NCI-H2196 treated with DMSO at 0.1 percent for 48 hours (cell line): ENCODE data around the gene TRAF3IP1.

ENCODE experiments used
- DNase-seq: peaks from one replicate; lab custom pipeline; 2025; ENCODE audit not compliant: unreplicated experiment; lab: John Stamatoyannopoulos, UW

TRAF3IP1 gene

DNA sequence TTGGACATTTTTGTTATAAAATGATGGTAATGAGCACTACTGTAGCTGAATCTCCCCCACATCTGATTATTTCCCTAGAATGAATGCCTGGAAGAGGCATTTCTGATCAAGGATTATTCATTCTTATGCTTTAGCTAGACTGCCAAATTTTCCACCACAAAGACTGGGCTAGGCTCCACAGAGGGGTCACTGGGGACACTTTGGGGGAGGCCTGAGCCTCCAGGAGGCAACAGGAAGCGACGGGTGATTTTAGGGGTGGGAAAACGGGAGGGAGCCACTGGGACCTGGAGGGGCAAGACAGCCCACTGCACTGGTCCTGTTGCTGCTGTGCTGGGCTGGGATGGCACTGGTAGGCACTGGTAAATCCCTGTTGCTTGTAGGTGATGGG is 104.0 kb downstream of the TRAF3IP1 start:
- no peak for DNase-seq

DNA sequence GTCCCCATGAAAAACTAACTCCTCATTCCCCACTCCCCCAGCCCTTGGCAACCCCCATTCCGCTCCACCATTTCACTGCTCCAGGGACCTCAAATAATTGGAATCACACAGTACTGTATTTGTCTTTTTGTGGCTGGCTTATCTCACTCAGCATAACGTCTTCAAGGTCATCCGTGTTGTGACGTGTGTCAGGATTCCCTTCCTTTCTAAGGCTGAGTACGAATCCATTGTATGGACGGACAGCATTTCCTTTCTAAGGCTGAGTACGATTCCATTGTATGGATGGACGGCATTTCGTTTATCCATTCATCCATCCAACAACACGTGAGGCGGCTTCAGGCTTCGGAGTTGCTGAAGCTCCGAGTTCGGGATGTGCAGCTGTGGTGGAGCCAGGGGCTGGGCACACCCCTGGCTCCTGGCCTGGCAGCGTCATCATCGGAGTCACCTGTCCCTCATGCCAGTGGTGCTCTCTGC is 105.2 kb downstream of the TRAF3IP1 start:
- DNase-seq = no peak

DNA sequence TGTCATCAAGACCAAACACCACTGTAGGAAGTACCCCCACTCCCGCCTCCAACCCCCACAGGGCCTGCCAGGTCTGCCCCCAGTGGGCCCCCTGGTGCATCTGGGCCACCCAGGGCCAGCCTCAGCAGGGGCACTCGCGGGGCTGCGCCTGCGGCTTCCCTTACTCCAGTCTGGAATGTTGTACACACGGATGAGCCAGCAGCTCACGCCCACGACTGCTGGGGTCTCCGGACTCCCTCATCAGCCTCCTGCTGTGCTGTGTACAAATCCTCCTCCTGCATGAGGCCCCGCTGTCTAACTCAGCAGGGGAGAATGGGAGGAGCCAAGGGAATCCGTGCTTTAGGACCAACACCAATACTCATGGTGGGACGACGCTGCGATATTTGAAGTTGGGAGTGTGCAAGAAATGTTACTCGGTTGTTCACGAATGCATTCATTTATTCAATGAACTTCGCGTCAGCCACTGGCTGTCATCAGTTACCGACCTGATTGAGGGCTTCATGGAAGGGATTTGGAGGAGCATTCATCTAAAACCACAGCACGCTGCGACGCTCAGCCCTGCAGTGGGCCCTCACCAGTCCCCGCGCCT is 105.8 kb downstream of the TRAF3IP1 start:
- no peak for DNase-seq

DNA sequence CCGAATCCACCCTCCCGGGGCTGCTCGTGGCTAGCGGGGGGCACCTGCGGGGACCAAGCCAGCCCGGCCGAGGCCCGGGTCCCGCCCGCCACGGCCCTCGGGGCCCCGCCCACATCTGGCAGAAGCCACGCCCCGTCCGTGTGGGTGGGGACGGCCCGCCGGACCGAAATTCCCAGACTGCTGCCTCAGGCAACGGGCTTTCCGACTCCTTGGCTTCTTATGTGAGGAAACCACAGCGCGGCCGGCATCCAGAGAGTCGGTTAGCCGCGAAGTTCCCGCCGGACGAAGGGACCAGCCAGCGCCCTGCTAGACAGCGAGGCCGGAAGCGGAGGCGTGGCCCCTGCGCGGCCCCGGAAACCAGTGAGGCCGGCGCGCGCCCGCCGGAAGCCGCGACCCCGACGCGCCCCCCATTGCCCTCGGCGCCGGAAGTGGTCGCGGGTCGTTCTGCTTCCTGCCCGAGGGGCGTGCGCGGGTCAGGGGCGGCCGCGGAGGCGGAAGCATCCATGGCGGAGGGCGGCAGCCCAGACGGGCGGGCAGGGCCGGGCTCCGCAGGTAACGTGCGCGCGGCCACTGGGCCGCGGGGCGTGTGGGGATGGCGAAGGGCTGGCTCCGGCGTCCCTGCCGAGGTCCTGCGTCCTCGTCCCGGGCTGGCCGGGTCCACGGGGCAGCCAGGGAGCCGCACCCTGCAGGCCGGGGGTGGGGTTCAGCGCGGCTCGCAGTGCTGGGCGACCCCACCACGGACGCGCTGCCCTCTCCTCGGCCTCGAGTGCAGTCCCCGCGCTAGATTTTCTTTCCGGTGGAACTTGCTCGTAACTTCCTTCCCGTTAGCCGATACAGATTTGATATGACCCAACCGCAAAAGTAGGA is 106.5 kb downstream of the TRAF3IP1 start, which contains the start of gene ASB1:
Gene ASB1, plus strand, starts transcription at position 360 of the 867 bp plus-strand sequence. Its CDS starts 144 bp downstream, at position 504.
- DNase-seq = peak; percentile 55

DNA sequence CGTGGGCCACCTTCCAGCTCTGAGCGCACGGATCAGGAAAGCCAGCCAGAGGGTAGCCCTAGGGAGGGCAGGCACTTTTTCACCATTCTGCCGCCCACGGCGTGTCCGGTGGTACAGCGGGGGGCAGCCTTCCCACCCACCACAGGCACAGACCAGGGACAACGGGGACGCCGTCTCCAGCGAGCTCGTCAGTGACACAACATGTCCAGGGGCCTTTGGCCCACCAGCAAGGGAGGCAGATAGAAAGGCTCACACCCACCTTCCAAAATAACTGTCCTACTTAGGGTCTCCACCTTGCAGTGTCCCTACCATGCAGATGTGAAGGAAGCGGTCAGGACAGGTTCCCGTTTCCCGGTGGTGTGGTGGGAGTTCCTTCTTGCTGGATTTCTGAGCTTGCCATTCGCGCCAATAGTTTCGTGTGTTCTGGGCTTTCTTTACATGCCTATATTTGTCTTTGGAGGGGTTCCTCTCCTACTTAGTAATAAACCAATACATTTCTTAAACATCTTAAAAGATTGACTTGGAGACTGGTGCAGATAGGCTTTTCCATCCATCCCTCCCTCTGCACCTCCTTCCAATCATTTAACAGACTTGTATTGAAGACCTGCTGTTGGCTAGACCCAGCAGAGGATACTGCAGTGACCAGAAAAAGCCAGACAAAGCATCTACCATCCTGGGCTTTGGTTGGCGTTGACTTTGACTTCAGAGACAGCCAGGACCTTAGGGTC is 107.3 kb downstream of the TRAF3IP1 start:
- DNase-seq = no peak

DNA sequence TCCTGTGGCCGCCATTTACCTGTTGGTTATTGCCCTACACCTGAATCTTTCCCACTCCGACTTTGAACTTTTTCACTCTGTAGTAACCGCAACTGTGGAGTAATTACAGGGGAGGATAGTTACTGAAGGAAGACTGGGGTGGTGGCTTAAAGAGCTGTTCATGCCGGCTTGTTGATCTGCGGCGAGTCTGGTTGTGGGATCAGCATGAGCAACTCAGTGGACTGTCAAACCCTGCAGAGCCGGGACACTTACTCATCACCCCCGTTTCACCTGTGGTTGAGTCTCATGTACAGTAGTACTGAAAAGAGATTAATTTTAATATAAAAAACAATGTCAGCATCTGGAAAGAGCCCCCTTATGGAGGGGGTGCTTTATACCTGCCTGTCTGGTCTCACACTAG is 108.5 kb downstream of the TRAF3IP1 start:
- DNase-seq = no peak

DNA sequence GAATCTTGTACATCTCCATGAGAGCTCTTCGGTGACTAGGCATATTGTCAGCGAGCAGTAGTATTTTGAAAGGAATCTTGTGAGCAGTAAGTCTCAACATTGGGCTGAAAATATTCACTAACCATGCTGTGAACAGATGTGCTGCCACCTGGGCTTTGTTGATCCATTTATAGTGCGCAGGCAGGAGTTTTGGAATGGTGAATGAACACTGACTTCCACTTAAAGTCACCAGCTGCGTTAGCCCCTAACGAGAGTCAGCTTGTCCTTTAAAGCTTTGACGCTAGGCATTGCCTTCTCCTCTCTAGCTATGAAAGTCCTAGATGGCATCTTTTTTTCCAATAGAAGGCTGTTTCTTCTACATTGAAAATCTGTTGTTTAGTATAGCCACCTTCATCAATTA is 110.5 kb downstream of the TRAF3IP1 start:
- no peak for DNase-seq

DNA sequence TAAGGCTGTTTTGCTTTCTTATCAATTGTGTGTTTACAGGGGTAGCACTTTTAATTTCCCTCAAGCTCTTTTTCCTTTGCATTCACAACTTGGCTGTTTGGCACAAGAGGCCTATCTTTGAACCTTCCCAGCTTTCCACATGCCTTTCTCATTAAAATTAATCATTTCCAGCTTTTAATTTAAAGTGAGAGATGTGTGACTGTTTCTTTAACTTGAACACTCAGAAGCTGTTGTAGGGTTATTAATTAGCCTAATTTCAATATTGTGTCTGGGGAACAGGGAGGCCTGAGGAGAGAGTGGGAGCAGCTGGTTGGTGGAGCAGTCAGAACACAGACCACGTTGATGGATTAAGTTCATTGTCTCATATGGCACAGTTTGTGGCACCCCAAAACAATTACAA is 111.1 kb downstream of the TRAF3IP1 start:
- no peak for DNase-seq

DNA sequence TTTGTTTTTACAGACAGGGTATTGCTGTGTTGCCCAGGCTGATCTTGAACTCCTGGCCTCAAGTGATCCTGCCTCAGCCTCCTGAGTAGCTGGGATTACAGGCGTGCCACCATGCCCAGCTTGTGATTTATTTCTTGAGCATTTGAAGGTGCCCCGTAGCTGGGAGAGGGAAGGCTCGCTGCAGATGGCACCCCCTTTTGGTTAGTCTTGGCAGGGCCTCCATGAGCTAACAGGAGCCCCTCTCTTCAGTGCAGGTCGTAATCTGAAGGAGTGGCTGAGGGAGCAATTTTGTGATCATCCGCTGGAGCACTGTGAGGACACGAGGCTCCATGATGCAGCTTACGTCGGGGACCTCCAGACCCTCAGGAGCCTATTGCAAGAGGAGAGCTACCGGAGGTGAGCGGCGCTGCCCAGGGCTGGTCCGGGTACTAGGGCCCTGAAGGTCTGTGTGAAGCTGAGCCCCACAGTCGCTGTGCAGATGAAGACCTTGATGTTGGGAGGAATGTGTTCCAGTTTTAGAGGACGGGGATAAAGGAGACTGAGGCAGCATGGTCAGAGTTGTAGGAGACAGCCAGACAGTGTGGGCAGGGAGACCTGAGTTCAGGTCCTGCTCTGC is 113.1 kb downstream of the TRAF3IP1 start:
- no peak for DNase-seq

DNA sequence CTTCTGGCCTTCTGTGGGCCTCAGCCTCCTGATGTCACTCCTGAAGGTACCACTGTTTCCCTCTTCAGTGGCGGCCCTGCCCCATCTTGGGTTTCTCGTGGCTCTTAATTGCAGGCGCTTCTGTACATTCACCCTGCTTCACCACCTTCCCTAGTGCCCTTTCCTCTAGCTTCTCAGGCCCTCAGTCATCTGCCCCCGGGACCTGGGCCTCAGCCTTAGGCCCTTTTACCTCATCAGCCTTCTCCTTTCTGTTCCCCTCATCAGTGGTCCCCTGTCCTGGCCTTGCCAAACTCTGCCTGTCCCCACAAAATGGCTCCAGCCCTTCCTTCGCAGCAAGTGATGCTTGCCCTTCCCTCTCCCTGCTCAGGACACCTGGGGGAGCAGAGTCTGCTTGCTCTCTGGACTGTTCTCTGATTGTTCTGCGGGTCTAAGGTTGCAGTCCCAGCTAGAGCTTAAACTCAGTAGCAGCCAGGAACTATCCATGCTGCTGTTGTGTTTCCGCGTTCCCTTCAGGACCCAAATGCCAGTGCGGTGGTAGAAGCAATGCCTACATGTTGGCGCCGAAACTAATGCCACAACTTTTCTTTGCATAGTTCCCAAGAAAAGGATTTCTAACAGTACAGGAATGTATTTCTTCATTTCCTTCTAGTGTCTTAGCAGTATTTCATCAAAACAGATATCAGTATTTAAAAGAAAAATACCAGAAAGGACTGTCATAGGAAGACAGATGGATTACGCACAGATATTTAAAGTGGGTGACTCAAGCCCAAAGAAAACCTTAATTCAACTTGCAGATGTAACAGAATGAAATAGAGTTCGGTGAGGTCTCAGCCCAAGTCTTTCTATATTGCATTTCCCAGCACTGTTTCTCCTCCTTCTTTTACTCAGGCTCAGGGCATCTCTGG is 113.9 kb downstream of the TRAF3IP1 start:
- DNase-seq = no peak

DNA sequence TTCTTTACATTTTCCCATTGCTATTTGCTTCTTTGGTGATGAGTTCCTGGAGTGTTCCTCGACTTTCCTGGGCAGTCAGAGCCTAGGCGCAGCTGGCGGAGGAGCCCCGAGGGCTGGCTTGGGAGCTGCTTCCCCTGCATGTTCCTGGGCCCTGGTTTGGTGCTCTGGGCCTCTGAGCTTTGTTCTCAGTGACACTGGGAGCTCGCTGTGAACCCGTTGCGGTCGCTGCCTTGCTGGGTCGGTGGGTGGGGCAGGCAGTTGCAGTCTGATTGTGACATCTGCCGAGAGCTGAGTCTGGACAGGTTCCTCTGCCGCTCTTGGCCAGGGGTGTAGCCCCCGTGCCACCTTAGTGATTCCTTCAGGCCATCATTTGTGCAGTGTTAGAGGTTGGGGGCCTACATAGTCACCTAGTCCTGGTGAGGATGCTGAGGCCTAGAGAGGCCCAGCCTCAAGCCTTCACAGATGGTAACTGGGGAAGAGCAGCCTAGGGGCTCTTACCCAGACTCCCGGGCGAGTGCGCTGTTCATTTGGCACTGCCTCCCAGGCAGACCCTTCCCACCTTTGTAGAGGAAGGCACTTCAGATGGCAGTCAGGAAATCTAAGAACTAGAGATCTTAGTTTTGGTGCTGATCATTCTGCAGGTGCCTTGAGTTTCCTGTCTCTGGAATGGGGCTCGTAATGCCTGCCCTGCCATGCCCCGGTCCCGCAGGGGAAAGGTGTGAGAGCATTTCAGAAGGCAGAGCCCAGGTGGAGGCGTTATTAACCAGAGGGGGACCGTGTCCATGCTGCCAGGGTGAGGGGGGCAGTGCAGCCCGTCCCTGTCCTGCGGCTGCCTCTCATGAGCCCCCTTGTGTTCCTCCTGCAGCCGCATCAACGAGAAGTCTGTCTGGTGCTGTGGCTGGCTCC is 114.8 kb downstream of the TRAF3IP1 start:
- DNase-seq = no peak

DNA sequence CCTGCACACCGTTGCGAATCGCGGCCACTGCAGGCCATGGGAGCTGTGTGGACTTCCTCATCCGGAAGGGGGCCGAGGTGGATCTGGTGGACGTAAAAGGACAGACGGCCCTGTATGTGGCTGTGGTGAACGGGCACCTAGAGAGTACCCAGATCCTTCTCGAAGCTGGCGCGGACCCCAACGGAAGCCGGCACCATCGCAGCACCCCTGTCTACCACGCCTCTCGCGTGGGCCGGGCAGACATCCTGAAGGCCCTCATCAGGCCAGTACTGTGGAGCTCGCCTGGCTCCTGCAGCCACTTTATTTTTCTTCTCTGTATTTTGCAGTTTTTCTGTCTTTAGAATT is 115.4 kb downstream of the TRAF3IP1 start:
- DNase-seq = no peak

DNA sequence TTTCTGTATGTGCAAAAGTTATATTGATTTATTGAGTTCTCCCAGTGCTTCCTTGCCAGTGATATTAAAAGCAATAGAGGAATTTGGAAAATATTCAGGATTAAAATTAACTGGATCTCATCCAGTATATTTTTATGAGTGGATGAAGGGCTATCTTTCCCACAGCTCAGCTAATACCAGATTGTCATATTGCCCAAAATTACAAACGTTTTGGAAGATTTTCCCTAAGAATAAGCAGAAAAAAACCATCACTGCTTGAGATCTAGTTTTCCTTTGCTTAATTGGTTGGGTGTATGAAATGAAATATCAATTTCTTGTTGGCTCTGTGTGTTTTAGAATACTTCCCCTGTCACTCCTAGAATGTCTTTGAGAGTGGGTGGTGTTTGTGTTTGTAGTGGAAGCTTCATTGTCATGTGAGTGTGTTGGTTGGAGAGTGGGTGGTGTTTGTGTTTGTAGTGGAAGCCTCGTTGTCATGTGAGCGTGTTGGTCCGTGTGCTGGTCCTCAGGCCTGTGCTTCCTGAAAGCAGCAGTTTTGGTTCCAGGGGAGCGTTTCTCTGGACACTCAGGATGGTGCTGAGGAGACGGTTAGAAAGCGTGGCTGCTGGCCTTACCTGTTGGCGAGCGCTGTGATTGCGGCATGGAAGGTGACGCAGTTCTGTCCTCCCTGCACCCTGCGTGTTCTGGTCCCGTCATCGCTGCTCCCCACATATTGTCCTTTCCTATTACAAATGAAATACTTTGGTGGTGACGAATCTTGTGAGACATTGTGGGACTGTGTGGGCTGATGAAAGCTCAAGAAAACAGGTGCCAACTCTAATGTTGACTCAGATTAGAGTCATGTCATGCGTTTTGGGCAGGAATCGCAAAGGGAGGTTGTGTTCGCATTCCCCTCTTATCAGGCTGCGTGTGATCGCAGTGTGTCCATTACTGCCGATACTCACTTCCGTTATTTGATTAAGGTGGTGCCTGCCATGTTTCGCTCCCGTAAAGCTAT is 118.8 kb downstream of the TRAF3IP1 start:
- DNase-seq = no peak

DNA sequence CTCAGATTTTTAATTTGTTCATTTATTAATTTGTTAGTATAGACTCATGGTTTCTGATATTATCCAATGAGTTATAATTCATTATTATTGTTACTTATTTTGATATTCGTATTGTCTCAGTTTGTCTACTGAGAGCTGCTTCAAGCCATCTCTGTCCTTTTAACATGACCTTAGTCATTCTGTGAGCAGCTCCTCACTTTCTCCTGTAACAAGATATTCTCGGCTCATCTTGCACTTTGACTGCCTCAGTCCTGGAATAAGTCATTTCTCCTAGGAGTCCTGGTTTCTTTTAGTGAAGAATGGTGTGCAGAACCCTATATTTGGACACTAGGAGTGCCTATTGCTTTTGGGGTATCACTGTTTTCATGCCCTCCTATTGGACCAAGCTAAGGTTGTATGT is 119.6 kb downstream of the TRAF3IP1 start:
- no peak for DNase-seq

DNA sequence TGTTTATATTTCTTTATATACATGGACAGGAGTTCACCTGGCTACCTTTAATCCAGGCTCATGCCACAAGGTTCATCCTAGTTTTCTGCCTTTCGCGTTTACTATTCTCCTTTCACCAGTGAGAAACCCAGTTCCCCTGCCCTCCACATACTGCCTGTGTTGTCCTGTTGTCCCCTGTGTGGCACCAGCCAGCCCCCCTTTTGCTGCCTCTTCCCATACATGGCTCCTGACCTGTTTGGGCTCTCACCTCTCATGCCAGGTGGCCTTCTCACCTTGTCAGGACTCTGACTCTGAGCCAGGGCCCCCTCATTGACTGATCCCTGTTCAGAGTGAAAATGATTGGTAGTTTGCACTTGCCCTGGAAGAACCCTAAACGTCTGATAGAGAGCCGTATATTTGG is 120.0 kb downstream of the TRAF3IP1 start:
- DNase-seq = no peak

DNA sequence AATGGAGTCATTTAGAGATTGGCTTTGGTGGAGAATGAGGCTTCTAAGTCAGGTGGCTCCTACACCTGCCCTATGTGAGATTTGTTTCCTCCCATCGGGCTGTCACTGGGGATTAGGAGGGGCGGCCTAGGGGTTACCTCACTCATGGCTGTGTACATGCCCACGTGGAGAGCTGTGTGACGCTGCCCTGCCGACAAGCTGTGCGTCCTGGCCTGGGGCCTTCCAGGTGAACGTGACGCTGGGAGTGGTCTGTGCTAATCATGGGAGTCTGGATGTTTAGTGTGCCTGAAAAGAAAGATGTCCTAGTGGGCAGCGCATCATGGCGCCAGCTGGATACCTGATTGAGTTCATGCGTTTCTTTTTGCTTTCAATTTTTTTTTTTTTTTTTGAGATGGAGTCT is 120.4 kb downstream of the TRAF3IP1 start:
- DNase-seq = no peak

DNA sequence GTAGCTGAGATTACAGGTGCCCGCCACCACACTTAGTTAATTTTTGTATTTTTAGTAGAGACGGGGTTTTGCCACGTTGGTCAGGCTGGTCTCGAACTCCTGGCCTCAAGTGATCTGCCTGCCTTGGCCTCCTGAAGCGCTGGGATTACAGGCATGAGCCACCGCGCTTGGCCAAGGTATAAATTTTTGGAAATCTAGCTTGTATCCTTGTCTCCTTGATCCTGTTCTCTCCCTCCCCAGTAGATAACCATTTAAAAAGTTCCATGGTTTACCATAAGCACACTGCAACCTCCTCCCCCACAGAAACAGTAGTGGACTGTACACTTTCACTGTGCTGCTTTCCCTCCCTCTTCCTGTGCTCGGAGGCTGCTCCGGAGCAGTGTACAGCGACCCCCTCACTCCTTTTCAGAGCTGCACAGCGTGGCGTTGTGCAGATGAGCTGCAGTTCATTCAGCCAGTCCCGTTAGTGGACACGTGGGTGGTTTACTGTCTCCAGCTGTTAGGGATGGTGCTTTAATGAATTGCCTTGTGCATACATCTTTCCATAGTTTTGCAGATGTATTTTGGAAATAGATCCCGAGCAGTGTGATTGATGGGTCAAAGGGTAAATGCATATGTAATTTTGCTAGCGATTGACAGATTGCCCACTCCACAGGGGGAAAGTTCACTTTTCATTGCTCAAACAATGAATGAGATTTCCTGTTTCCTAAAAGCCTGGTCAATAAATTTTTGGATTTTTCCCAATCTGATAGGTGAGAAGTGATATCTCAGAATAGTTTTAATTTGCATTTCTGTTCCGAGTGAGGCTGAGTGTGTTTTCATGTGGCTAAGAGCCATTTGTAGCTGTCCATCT is 121.2 kb downstream of the TRAF3IP1 start:
- DNase-seq = no peak
